ENCODE results near the gene SSRP1.

The SSRP1 gene

GRCh38 chr11:57359896-57360690, 24.4 kb upstream of the SSRP1 start:
- no peak for DNase-seq (ENCODE audit: low read depth in 2 of 2)

GRCh38 chr11:57359396-57359795, 23.7 kb upstream of the SSRP1 start:
- DNase-seq (ENCODE audit: low read depth in 2 of 2), result no peak

- DNase-seq (ENCODE audit: low read depth in 2 of 2), result no peak
These were observed 23.3 kb upstream of the SSRP1 start for GRCh38 chr11:57358991-57359390.

- DNase-seq (ENCODE audit: low read depth in 2 of 2), result no peak
These were observed 22.9 kb upstream of the SSRP1 start for GRCh38 chr11:57358543-57358961.

- DNase-seq (ENCODE audit: low read depth in 2 of 2), result no peak
These were observed 22.2 kb upstream of the SSRP1 start for GRCh38 chr11:57357856-57358255.

GRCh38 chr11:57357310-57357709, 21.6 kb upstream of the SSRP1 start:
- no peak for DNase-seq (ENCODE audit: low read depth in 2 of 2)

- DNase-seq (ENCODE audit: low read depth in 2 of 2), result no peak
These were observed 20.6 kb upstream of the SSRP1 start for GRCh38 chr11:57356268-57356667.

GRCh38 chr11:57354699-57355098, 19.0 kb upstream of the SSRP1 start:
- DNase-seq (ENCODE audit: low read depth in 2 of 2), result no peak

- no peak for DNase-seq (ENCODE audit: low read depth in 2 of 2)
These were observed 18.2 kb upstream of the SSRP1 start for GRCh38 chr11:57353852-57354251.

GRCh38 chr11:57353446-57353845, 17.8 kb upstream of the SSRP1 start:
- DNase-seq (ENCODE audit: low read depth in 2 of 2), result no peak

GRCh38 chr11:57353036-57353435, 17.3 kb upstream of the SSRP1 start:
- no peak for DNase-seq (ENCODE audit: low read depth in 2 of 2)

- no peak for DNase-seq (ENCODE audit: low read depth in 2 of 2)
These were observed 14.0 kb upstream of the SSRP1 start for GRCh38 chr11:57349491-57350274.

- DNase-seq (ENCODE audit: low read depth in 2 of 2), result no peak
These were observed 13.1 kb upstream of the SSRP1 start for GRCh38 chr11:57348636-57349313.

GRCh38 chr11:57348052-57348451, 12.4 kb upstream of the SSRP1 start:
- no peak for DNase-seq (ENCODE audit: low read depth in 2 of 2)

GRCh38 chr11:57347336-57347735, 11.6 kb upstream of the SSRP1 start:
- no peak for DNase-seq (ENCODE audit: low read depth in 2 of 2)

- no peak for DNase-seq (ENCODE audit: low read depth in 2 of 2)
These were observed 10.0 kb upstream of the SSRP1 start for GRCh38 chr11:57345555-57346211.

- no peak for DNase-seq (ENCODE audit: low read depth in 2 of 2)
These were observed 9.1 kb upstream of the SSRP1 start for GRCh38 chr11:57344826-57345225.

GRCh38 chr11:57343825-57344224, 8.1 kb upstream of the SSRP1 start:
- no peak for DNase-seq (ENCODE audit: low read depth in 2 of 2)

GRCh38 chr11:57342702-57343101, 7.0 kb upstream of the SSRP1 start:
- no peak for DNase-seq (ENCODE audit: low read depth in 2 of 2)

GRCh38 chr11:57341250-57341808, 5.6 kb upstream of the SSRP1 start:
- DNase-seq (ENCODE audit: low read depth in 2 of 2), result no peak

- DNase-seq (ENCODE audit: low read depth in 2 of 2), result no peak
These were observed 4.4 kb upstream of the SSRP1 start for GRCh38 chr11:57340039-57340615.
